NCI-H1092 (cell line): ENCODE results near the gene CNST.
"Not testable (repeated sequence)": the region's sequence is repeated elsewhere in the genome, so short reads cannot be mapped to it uniquely, and the experiment has no call there.

ENCODE experiments used
- DNase-seq: peaks from one replicate; lab custom pipeline; 2025; lab: John Stamatoyannopoulos, UW

The CNST gene

DNA sequence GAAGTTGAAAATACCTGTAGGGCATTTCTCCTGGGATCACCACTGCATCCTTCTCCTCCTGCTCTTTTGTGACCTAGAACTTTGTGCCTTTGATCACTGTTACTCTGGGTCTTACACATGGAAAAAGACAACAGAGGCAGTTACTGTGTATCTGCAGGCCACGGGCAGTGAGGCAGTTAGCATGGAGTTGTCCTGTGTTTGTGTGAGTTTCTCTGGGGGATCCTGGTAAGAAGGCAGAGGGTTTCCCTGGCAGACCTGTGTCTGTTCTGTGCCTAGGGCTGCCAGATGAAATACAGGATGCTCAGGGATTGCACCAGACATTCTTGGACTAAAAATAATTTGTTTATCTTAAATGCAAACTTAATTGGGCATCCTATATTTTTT, 113.5 kb downstream of the CNST start:
- DNase-seq, result no peak

DNA sequence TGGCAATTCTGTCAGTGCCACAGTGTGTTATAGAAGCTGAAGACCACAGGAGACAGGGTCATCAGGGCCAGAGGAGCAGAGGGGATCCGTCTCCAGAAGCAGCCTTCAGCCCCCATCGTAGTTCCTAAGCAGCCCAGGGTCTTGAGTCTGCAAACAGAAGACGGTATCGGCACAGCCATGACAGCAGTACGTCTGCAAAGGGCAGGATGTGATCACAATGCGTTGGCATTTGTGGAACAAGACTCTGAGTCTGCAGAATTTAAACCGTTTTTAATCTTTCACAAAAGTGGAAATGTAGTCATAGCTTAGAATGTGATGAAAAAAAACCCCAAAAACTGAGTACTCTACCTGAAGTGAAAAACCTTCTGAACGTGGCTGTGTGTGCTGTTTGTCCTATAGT, 113.9 kb downstream of the CNST start:
- no peak for DNase-seq

DNA sequence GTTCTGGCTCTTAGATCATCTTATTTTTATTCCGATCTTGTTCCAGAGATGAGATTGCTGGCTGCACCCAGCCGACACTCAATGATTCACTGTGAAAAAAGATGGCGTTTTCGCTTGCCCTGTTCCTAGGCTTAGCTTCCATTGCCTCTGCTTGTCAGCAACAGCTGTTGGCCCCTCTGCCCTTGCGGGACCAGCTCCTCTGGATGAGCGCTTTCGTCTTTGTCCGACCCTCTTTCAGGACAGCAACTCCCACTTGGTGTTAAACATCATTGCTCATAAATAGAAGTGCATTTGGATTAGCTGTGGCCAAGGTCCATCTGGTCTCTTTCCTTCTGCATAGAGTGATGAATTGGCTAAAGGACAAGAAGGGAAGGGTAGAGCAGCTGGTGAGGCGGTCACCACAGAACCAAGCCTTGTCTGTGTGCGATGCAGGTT, 114.5 kb downstream of the CNST start:
- no peak for DNase-seq

DNA sequence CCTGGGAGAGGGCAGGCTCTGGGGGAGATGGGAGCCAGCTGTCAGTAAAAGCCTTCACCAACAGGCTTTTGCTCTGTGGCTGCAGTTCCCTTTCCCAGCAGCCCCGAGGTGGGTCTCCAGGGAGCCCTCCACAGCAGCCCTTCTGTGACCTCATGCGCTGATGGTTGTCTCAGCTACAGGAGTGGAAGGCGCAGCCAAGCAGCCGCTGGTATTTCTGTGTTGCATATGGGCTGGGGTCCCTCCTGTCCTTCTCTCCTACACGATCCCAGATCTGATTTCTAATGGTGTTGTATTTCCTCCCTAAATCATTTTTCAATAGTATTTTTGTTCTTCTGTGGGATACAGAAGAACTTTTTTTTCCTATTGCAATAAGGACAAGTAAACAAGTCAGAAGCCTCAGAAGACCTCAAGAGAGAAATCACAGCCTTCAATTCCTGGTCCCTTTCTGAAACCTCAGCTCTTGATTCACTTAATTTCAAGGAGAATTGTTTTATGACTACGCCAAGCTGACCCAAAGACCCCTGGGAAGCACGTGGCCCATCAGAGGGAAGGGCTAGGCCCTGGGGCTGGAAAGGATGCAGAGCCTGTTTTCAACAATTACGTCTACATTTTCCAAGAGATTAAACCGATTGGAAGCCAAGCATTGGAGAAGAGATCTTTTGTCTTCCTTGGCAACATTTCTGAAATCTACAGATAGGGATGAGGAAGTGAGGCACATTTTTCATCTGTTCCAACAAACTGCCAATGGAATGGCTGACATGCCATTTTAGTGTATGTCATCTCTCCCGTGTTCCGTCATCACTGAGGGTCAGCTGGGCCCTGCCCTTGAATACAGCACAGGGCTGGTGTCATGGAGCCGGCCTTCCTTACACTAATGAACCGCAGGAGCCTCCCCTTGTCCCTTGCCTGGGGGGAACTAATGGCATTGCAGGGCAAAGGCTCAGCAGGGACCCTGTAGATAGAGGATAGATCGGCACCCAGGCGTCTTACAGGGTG, 115.9 kb downstream of the CNST start:
- DNase-seq, result peak; percentile 84

DNA sequence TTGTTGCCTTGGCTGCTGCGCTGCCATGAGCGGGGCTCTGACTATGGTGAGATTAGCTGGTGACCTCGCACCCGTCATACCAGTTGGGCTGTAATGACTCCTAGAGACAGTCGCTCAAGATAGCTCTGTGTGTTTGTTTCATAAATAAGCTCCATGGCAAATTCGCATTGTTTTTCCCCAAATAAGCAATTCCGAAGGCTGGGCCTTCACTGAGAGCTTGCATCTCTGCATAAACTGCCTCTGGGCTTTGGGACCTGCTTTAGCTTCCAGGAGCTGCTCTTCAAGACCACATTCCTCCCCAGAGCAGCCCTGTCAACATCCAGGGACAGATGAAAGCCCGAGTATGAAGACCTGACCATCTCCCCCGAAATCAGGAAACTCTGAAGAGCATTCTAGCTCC, 117.3 kb downstream of the CNST start:
- DNase-seq, result no peak

DNA sequence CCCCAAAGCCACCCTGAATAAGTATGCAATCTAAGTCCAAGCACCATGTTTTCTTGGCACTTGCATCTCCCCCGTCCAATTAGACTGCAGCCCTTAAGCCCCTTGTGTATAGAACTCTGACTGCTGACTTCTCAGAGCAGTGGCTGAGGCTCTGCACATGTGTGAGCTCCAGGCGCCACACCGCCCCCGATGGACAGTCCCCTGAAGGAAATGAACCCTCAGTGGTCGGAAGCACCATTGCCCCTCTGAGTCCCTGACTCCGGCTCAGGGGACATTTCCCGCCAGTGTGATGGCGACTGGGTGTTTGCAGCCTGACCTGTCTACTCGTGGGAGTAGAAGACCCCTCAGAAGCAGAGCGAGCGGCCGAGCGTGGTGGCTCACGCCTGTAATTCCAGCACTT, 120.7 kb downstream of the CNST start:
- no peak for DNase-seq

DNA sequence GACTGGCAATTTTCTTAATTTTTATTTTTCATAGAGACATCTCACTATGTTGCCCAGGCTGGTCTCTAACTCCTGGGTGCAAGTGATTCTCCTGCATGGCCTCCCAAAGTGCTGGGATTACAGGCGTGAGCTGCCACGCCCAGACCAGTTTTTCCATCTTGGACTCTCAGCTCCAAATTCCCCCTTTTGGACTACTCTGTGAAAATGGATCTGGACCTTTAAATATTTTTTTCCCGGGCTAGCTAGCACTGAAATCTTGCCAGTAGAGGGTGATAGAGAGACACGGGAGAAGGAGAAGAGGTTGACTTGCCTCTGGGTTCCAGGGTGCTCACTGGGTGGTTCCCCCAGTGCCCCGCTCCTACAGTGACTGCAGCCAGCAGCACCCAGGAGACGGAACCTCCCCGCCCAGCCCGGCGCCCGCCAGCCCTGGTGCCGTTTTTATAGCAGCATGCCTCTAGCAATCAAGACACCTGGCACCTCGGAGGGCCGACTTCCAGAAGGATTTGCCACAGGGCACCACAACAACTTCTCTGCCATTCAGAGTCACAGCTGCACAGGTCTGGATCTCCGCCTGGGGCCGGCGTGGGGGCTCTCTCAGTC, 123.3 kb downstream of the CNST start:
- DNase-seq, result peak; percentile 87

DNA sequence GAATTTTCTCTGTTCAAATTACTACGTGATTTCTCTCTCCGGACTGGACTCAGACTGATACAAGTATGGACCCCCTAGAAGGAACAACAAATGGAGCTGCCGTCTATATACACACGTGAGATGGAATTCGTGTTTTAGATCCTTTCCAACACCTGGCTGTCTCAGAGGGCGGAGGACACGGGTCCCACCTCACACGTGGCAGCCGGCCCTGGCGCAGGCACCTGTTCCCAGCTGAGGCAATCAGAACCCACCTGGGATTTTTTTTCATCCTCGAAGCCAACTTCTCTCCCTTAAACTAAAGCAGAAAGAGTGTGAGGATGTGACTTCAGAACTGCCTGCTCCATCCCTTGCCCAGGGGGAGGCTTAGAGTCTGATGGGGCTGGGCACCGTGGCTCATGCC, 123.8 kb downstream of the CNST start:
- DNase-seq, result no peak

DNA sequence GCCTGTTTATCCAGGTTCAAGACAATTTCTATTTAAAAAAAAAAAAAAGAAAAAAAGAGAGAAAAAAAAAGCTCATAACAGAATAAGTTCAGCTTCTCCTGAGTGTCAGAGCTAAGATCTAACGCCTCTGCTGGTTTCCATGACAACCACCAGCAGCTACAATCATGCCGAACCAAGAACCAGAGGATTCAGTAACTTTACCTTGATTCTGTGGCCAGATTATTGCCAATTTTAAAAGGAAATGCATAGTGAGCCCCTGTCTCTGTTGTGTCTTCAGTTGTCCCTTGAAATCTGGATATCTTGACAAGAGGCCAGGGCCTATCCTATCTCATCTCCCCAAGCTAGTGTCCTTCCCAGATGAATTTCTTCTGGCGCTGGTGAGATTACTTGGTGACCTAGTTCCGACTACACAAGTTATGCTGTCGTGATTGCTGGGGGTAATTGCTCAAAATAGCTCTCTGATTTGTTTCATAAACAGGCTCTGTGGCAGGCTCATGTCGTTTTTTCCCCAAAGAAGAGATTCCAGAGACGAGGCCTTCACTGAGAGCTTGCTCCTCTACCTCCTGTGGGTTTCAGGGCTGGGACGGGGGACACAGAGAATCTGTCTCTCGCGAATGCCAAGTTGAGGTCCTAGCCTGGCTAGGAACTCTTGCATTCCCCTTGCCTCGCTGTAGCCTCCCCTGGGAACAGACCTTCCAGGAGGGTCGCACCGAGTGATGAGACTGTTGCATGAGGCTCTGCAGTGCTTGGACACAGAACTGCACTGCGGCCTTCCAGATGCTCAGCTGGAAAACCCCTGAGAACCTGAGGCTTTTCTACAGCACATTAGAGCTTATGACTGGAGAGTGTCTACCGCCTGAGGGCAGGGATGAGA, 125.6 kb downstream of the CNST start:
- no peak for DNase-seq

DNA sequence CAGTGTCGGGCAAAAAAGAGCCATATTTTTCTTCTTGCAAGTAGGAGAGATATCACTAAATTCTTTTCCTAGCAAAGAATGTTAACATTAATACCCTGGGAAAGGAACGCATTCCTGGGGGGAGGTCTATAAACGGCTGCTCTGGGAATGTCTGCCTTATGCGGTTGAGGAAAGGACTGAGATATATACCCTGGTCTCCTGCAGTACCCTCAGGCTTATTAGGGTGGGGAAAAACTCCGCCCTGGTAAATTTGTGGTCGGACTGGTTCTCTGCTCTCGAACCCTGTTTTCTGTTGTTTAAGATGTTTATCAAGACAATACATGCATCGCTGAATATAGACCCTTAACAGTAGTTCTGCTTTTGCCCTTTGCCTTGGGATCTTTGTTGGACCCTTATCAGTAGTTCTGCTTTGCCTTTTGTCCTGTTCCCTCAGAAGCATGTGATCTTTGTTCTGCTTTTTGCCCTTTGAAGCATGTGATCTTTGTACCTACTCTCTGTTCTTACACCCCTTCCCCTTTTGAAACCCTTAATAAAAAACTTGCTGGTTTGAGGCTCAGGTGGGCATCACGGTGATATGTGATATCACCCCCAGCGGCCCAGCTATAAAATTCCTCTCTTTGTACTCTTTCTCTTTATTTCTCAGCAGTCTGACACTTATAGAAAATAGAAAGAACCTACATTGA, 128.1 kb downstream of the CNST start:
- DNase-seq, result not testable (repeated sequence)

DNA sequence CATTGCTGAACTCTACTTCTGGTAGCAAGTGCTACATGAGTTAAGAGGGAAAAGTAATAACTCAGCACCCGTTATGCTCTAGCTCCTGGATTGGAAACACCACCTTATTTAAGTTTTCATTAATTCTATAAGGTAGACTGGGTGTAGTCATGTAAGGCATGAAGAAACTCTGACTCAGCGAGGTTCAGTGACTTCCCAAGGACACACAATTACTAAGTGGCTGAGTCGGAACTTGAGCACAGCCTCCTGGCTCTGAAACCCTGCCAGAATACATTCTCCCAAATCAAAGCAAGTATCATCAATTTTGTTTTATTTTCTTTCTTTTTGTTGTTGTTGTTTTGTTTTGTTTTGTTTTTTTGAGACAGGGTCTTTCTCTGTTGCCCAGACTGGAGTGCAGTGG, 128.9 kb downstream of the CNST start:
- DNase-seq, result no peak

DNA sequence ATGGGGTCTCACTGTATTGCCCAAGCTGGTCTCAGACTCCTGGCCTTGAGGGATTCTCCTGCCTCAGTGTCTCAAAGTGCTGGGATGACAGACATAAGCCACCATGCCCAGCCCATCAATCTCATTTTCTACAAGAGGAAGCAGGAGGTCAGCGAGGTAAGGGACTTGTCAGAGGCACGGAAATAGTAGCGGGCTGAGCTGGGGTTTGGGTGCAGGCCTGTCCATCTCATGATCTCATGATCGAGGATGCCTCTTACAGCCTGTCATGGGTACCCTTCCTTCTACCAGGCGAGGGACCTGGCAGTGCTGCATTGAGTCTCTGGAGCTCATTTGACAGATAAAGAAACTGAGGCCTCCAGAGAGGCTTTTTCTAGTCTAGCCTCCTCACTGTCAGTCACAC, 129.4 kb downstream of the CNST start:
- no peak for DNase-seq

DNA sequence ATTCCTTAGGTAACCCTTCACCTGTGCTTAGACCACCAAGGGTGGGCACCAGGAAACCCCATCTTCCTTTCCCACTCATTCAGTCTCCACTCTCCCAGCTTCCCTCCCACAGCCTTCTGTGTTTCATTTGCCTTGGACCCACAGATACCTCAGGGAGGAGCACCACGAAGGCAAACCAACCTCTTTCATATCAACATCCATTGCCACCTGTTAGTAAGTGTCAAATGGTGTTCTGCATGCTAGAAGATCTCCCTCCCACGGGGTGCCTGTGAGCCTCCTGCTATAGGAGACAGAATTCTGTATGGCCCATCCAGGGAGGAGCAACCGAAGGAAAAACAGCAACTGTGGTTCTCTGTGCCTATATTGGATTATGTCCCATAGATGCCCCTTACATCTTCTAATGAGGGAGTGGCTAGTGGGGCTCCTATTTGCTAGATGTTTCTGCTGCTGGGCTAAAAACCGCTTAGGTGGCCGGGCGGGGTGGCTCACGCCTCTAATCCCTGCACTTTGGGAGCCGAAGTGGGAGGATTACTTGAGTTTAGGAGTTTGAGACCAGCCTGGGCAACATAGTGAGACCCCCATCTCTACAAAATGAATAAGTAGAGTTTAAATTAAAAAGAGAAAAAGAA, 132.3 kb downstream of the CNST start:
- DNase-seq, result no peak

DNA sequence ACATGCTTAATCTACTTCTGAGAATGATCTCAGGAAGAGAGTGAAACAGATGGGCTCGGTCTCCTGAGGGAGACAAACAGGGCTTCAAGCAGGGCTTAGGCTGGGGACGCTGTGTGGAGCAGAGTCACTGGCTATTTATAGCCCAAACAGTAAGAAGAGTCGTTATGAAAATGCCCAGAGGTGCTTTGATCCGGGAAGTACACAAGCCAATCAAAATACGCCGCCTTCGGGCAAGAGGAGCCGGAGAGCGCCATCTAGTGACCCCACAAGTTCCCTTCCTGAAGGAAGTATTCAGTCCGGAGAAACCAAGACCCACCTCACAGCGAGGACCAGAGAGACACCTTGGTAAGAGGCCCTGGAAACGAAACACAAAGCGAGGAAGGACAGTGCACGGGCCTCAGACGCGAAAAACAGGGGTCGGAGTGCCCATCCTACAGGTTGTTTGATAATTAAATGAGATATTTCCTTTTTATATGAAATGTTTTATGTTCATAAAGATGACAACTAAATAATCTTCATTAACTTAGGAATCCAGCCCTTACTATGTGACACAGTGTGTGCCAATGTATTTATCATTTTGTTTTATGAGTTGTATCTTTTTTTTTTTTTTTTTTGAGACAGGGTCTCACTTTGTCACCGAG, 133.0 kb downstream of the CNST start:
- DNase-seq, result peak; percentile 85

DNA sequence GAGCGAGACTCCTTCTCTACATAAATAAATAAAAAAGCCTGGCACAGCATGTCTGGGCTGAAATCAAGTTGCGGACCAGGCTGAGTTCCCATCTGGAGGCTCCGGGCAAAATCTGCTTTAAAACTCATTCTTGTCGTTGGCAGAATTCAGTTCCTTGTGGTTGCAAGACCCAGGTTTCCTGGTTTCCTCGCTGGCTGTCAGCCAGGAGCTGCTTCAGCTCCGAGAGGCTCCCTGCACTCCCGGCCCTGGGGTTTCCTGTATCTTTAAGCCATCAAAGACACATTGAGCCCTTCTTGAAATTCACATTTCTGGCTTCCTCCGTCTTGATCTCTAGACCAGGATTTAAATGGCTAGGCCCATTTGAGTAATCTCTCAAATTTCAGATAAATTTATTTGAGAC, 137.3 kb downstream of the CNST start:
- DNase-seq, result no peak

DNA sequence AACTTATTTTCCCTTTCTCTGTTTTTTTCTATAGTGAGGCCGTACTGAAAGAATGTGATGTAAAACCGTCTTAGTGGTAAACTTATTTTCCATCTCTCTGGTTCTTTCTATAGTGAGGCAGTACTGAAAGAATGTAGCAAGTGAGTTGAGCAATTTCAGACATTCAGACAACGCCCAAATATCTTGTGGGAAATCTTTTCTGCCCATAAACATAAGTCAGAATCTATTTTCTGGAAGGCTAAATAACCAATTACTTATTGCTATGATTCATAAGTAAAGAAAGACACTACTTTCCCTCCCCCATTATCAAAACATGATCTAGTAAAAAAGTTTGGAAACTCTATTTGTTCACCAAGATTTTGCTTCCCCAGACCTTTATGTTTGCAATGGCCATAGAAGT, 139.1 kb downstream of the CNST start:
- DNase-seq, result no peak

DNA sequence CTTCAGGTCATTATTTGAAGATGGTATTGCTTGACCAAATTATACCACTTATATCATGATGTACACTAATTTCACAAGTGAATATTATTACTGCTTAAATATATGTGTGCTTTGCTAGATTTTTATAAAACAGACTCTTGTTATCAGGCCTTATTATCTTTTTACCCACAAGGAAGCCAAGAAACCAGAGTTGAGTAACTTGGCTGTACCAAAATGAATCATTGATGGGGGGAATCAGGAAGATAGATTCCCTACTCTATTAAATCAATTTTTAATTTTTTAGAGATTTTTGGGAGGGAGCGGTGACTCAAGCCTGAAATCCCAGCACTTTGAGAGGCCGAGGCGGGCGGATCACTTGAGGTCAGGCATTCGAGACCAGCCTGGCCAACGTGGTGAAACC, 141.9 kb downstream of the CNST start:
- DNase-seq, result no peak

DNA sequence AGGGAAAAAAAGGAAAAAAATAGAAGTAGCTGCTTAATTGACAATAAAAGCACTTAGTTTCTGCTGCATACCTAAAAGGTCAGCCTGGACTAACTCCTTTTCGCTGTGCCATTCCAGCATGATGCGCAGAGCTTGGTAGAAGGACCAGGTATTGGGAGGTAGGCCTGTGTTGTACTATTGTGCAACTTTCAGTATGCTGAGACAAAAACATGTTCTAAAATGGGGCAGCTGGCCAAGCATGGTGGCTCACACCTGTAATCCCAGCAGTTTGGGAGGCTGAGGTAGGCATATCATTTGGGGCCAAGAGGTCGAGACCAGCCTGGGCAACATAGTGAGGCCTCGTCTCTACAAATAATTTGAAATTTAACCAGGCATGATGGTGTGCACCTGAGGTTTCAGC, 142.9 kb downstream of the CNST start:
- DNase-seq, result no peak

DNA sequence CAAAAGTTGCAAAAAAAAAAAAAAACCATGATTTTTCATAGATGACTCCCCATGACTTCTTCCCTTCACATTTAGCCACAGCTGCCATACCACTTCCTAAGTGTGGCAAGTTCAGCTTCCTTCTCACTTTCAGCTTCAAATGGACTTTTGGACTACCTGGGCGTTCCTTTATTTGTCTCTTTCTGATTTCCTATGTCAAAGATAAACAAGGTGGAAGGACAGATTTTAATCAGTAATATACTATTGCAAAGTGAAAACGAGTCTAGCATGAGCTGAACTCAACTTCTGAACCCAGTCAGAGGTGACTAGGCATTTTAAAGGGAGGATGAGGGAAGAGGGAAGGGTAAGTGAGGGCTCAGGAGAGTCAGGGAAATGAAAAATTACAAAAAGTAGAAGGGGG, 143.6 kb downstream of the CNST start:
- DNase-seq, result no peak

DNA sequence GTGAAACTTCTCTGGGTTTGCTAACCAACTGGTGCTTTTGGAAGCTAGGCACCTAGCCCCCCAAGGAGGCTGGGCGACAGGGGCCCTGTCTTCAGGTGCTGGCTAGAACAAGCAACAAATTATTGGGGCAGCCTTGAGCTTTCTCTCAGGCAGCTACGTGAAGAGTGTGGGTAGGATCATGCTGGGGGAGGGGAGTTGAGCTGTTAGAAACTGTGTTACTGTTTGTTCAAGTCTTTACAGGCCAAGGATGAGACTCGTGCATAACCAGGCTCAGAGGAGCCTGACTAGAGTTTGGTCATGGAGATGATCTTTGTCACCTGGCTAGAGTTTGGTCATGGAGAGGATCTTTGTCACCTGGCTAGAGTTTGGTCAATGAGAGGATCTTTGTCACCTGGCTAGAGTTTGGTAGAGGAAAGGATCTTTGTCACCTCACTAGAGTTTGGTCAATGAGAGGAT, 145.3 kb downstream of the CNST start:
- DNase-seq, result no peak

DNA sequence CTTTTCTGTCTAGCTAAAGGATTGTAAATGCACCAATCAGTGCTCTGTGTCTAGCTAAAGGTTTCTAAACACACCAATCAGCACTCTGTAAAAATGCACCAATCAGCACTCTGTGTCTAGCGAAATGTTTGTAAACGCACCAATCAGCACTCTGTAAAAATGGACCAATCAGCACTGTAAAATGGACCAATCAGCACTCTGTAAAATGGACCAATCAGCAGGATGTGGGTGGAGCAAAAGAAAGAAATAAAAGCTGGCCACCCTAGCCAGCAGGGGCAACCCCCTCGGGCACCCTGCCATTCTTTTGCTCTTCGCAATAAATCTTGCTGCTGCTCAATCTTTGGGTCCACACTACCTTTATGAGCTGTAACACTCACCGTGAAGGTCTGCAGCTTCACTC, 146.2 kb downstream of the CNST start:
- not testable (repeated sequence) for DNase-seq
